CD14-positive monocyte (primary cell): Measurements from ENCODE around the gene ALDOC. TPM values are rescaled to one million over a fixed set of nuclear protein-coding genes. Genes with fewer than 3 reads are reported as not detected.

ENCODE experiments used
- DNase-seq, 3 donors: peaks; one replicate each; pipeline ENCODE4 v3.0.0-alpha.2; 2011 to 2022
- H2AFZ ChIP-seq: 2 replicates; pipeline ENCODE4 v1.6.0; 2012; ENCODE audit warnings: mild to moderate bottlenecking, low read depth, low read length, inconsistent platforms; ENCODE audit not compliant: insufficient read depth, poor library complexity, severe bottlenecking
- H3K27ac ChIP-seq, 2 donors: 1 replicate in 1 of 2; 2 replicates in 1 of 2; pipeline ENCODE4 v1.5.1; 2012 to 2013; ENCODE audit warnings: low read length in 2 of 2, control low read depth in 1 of 2, inconsistent platforms in 1 of 2, low read depth in 1 of 2, mild to moderate bottlenecking in 1 of 2
- H3K27me3 ChIP-seq, 2 donors: one replicate each; pipeline versions ENCODE4 v1.6.0 to v1.6.1; 2011 to 2013; ENCODE audit warnings: low read length in 2 of 2; ENCODE audit not compliant: control insufficient read depth in 2 of 2, insufficient read depth in 2 of 2
- H3K36me3 ChIP-seq, 2 donors: replicated peaks in 1 of 2; 1 replicate in 1 of 2; 2 replicates in 1 of 2; pipeline versions ENCODE4 v1.5.1 to v1.6.1; 2012 to 2013; ENCODE audit warnings: low read length in 2 of 2, control low read depth in 1 of 2, inconsistent platforms in 1 of 2, mild to moderate bottlenecking in 1 of 2; ENCODE audit not compliant: insufficient read depth in 2 of 2, control insufficient read depth in 1 of 2
- H3K4me1 ChIP-seq, 2 donors: 1 replicate in 1 of 2; 2 replicates in 1 of 2; pipeline versions ENCODE4 v1.5.1 to v1.6.1; 2012 to 2013; ENCODE audit warnings: low read length in 2 of 2, control low read depth in 1 of 2, inconsistent platforms in 1 of 2, mild to moderate bottlenecking in 1 of 2, moderate library complexity in 1 of 2; ENCODE audit not compliant: insufficient read depth in 2 of 2, control insufficient read depth in 1 of 2
- H3K4me2 ChIP-seq: replicated peaks from 2 replicates; pipeline ENCODE3; 2012; ENCODE audit warnings: low read length, moderate library complexity, mild to moderate bottlenecking; ENCODE audit not compliant: poor library complexity, severe bottlenecking; ENCODE audit errors: extremely low read depth
- H3K4me3 ChIP-seq, 3 experiments: fragments of 200-600 bp in 1 of 3; sonication (generic) in 1 of 3; replicated peaks in 1 of 3; 1 replicate in 2 of 3; 2 replicates in 1 of 3; pipeline ENCODE4 v1.5.1; 2011 to 2013; ENCODE audit warnings: low read length in 3 of 3, mild to moderate bottlenecking in 3 of 3, control low read depth in 2 of 3, low read depth in 2 of 3, inconsistent platforms in 1 of 3, moderate library complexity in 1 of 3
- H3K79me2 ChIP-seq: 2 replicates; pipeline ENCODE4 v1.6.0; 2012; ENCODE audit warnings: mild to moderate bottlenecking, control low read depth, inconsistent platforms, low read length, moderate library complexity; ENCODE audit not compliant: insufficient read depth
- H3K9ac ChIP-seq: 2 replicates; pipeline ENCODE4 v1.6.0; 2017; ENCODE audit warnings: low read length, mild to moderate bottlenecking; ENCODE audit not compliant: insufficient read depth, poor library complexity, severe bottlenecking
- H3K9me3 ChIP-seq, 2 donors: replicated peaks in 1 of 2; 1 replicate in 1 of 2; 2 replicates in 1 of 2; pipeline versions ENCODE4 v1.5.1 to v1.6.1; 2012 to 2013; ENCODE audit warnings: low read length in 2 of 2, control low read depth in 1 of 2; ENCODE audit not compliant: control insufficient read depth in 1 of 2, insufficient read depth in 1 of 2
- H4K20me1 ChIP-seq: 2 replicates; pipeline ENCODE4 v1.6.0; 2012; ENCODE audit warnings: mild to moderate bottlenecking, low read length, control low read depth, moderate library complexity; ENCODE audit not compliant: insufficient read depth
- H3K27ac Mint-ChIP-seq, 7 donors: one replicate each; pipeline ENCODE4 v1.8.0; 2020; ENCODE audit warnings: mild to moderate bottlenecking in 7 of 7, mixed read lengths in 7 of 7, moderate library complexity in 6 of 7, inconsistent platforms in 2 of 7
- H3K27me3 Mint-ChIP-seq, 3 donors: one replicate each; pipeline ENCODE4 v1.8.0; 2021 to 2022; ENCODE audit warnings: low read depth in 3 of 3, mild to moderate bottlenecking in 3 of 3, mixed read lengths in 3 of 3, moderate library complexity in 3 of 3, inconsistent platforms in 1 of 3
- H3K36me3 Mint-ChIP-seq, 2 donors: one replicate each; pipeline ENCODE4 v1.8.0; 2020; ENCODE audit warnings: mixed read lengths in 2 of 2, inconsistent platforms in 1 of 2, mild to moderate bottlenecking in 1 of 2
- H3K4me1 Mint-ChIP-seq: one replicate; pipeline ENCODE4 v1.8.0; 2020; ENCODE audit warnings: mild to moderate bottlenecking, mixed read lengths
- H3K4me3 Mint-ChIP-seq, 2 donors: one replicate each; pipeline ENCODE4 v1.8.0; 2020; ENCODE audit warnings: mild to moderate bottlenecking in 2 of 2, mixed read lengths in 2 of 2, moderate library complexity in 1 of 2
- H3K9me3 Mint-ChIP-seq, 7 donors: one replicate each; pipeline ENCODE4 v1.8.0; 2020 to 2022; ENCODE audit warnings: mixed read lengths in 7 of 7, mild to moderate bottlenecking in 6 of 7, moderate library complexity in 6 of 7, inconsistent platforms in 2 of 7
- CTCF ChIP-seq: fragments of 200-600 bp; IDR thresholded peaks from one replicate; pipeline ENCODE4 v1.8.0; 2022; ENCODE audit warnings: antibody characterized with exemption, mild to moderate bottlenecking
- WGBS: methylation state at CpG from one replicate; pipeline ENCODE4 v1.1.5; 2013; ENCODE audit warnings: missing lambda C conversion rate; ENCODE audit not compliant: insufficient coverage; 5-methylcytosine and 5-hydroxymethylcytosine counted together
- intact Hi-C, 2 donors: fragments of 100-400 bp; cut with micrococcal nuclease; formaldehyde crosslinking; loops; one replicate each; pipeline versions ENCODE4 v1.15.0 to v1.15.1; 2023
- polyA plus RNA-seq, 3 donors: library from polyadenylated mRNA; depleted of rRNA in 1 of 3; unstranded in 2 of 3; stranded (reverse) in 1 of 3; fragments of 300-500 nt in 2 of 3; fragments of >200 nt in 1 of 3; fragmentation: Illumina TruSeq in 2 of 3; gene quantifications; 1 replicate in 2 of 3; 2 replicates in 1 of 3; pipeline ENCODE4 v1.2.3, GENCODE V29; 2012 to 2021

Gene ALDOC
- polyA plus RNA-seq, 3 donors = 7.1 to 10.6 (median 9.8) TPM

- Mint-ChIP-seq H3K4me1 (peaks cover 8% of the 10 kb centered on the region), H3K9me3 (no peaks in the 10 kb centered on the region), H3K4me3 (no peak overlapping the region), H3K27me3 (peaks cover under 1 to 5% (median 2%) of the 10 kb centered on the region in 3 donors), H3K36me3 (peaks cover 33% of the 10 kb centered on the region in 2 donors), H3K27ac (no peak overlapping the region)
- Histone ChIP-seq H2AFZ (no peak overlapping the region), H3K9ac (no peak overlapping the region), H3K4me2 (no peak overlapping the region), H3K79me2 (no peaks in the 10 kb centered on the region), H3K4me3 (no peak overlapping the region), H3K27me3 (no peaks in the 10 kb centered on the region), H3K4me1 (peaks cover 4 to 6% of the 10 kb centered on the region in 2 donors), H3K9me3 (no peaks in the 10 kb centered on the region), H3K36me3 (peaks cover 57 to 77% of the 10 kb centered on the region in 2 donors), H4K20me1 (no peaks in the 10 kb centered on the region), H3K27ac (no peak overlapping the region)
- no CpG with 5 or more reads among the region's 3 CpGs for WGBS
- intact Hi-C loops = no loop called here
- DNase-seq = no peak
- TF ChIP-seq CTCF = no peak
Observed at GRCh38 chr17:28580959-28581358, 4.3 kb upstream of the ALDOC start.

- Histone ChIP-seq H3K4me3 (no peak overlapping the region), H3K27ac (no peak overlapping the region), H3K27me3 (no peaks in the 10 kb centered on the region), H3K9ac (no peak overlapping the region), H3K36me3 (peaks cover 44 to 63% of the 10 kb centered on the region in 2 donors), H3K79me2 (no peaks in the 10 kb centered on the region), H2AFZ (no peak overlapping the region), H3K9me3 (no peaks in the 10 kb centered on the region), H3K4me1 (peaks cover 4 to 6% of the 10 kb centered on the region in 2 donors), H3K4me2 (no peak overlapping the region), H4K20me1 (no peaks in the 10 kb centered on the region)
- 85% methylated on average over 3 of the region's 4 CpGs for WGBS
- Mint-ChIP-seq H3K4me1 (peaks cover 11% of the 10 kb centered on the region), H3K27ac (peak overlapping the region in 2 of 7 donors; percentile 21 to 46), H3K36me3 (peaks cover 22 to 37% of the 10 kb centered on the region in 2 donors), H3K9me3 (no peaks in the 10 kb centered on the region), H3K4me3 (no peak overlapping the region), H3K27me3 (peaks cover 2 to 5% (median 3%) of the 10 kb centered on the region in 3 donors)
- no peak for TF ChIP-seq CTCF
- intact Hi-C loops = loop anchor here in 1 of 2 donors (10.0 kb wide), 1 partner anchor 245 kb away; the partner anchor contains the start of genes IFT20 and TNFAIP1
- DNase-seq = no peak
Observed at GRCh38 chr17:28579526-28579925, 2.8 kb upstream of the ALDOC start.
